Measurements from ENCODE around the gene NR1H4. TPM values are rescaled to one million over a fixed set of nuclear protein-coding genes. Genes with fewer than 3 reads are reported as not detected.

The NR1H4 gene
- total and polyA plus RNA-seq, 2 of the 13 experiments (the other 11 are each of a cell fraction or from before 2014, with no cell fraction given) = 27.3 to 114 TPM

DNA sequence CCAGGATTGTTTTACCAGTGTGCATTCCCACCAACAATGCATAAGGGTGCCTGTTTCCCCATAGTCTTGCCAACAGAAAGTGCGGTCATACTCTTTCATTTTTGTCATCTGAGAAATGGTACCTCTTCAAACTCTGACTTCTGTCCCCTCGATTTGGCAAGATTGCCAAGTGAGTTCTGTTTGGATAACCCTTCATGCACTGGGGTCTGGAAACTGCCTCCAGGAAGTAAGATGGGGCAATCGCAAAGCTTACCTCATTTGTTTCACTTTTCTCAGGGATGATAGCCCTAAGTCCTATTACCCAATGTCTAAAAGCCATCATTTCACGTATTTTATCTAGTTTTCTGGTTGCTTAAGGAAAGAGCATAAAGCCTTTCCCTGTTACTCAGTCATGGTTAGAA, 28.6 kb upstream of the NR1H4 start (continued):
- no peak for TF ChIP-seq ZFP41 (CRISPR knock-in tag; IDR thresholded peaks at IDR 0.05; ENCODE audit: borderline replicate concordance)
- TF ChIP-seq ZNF12 (CRISPR knock-in tag; IDR thresholded peaks at IDR 0.05) = 0 out of 2 replicates have a peak, but pooled peaks have one; percentile 18
- TF ChIP-seq ATF7 (IDR thresholded peaks at IDR 0.05) = peak; percentile 40; the same call in 1 of the 2 replicates
- no peak for TF ChIP-seq ATF7 (CRISPR knock-in tag; IDR thresholded peaks at IDR 0.05)
- no peak for TF ChIP-seq SRSF9 (IDR thresholded peaks at IDR 0.05; ENCODE audit: borderline replicate concordance, insufficient read depth, low read depth, low read length, poor library complexity, severe bottlenecking)
- no peak for TF ChIP-seq NRL (CRISPR knock-in tag; IDR thresholded peaks at IDR 0.05; ENCODE audit: borderline replicate concordance)
- no peak for TF ChIP-seq ZMYM2 (CRISPR knock-in tag; IDR thresholded peaks at IDR 0.05)
- TF ChIP-seq SIX1 (CRISPR knock-in tag; IDR thresholded peaks at IDR 0.05; ENCODE audit: borderline replicate concordance) = no peak
- no peak for TF ChIP-seq ZNF501 (CRISPR knock-in tag; IDR thresholded peaks at IDR 0.05)
- TF ChIP-seq ZNF136 (CRISPR knock-in tag; IDR thresholded peaks at IDR 0.05; ENCODE audit: low read depth) = no peak
- no peak for TF ChIP-seq HIVEP1 (CRISPR knock-in tag; IDR thresholded peaks at IDR 0.05)
- TF ChIP-seq ZBTB1 (CRISPR knock-in tag; IDR thresholded peaks at IDR 0.05; ENCODE audit: borderline replicate concordance) = no peak
- no peak for TF ChIP-seq MIER2 (CRISPR knock-in tag; IDR thresholded peaks at IDR 0.05)
- TF ChIP-seq HOXA5 (CRISPR knock-in tag; IDR thresholded peaks at IDR 0.05) = no peak
- TF ChIP-seq ESRRA (CRISPR knock-in tag; IDR thresholded peaks at IDR 0.05; ENCODE audit: low read depth) = no peak
- no peak for TF ChIP-seq HNRNPUL1 (IDR thresholded peaks at IDR 0.05; ENCODE audit: low read depth, low read length)
- TF ChIP-seq TCF7L2 (IDR thresholded peaks at IDR 0.05; ENCODE audit: low read depth, low read length) = no peak
- TF ChIP-seq FOXO1 (CRISPR knock-in tag; IDR thresholded peaks at IDR 0.05) = peak; percentile 45; the same call in 1 of the 2 replicates
- TF ChIP-seq, protein P1, sequence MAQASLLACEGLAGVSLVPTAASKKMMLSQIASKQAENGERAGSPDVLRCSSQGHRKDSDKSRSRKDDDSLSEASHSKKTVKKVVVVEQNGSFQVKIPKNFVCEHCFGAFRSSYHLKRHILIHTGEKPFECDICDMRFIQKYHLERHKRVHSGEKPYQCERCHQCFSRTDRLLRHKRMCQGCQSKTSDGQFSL (CRISPR knock-in tag; IDR thresholded peaks at IDR 0.05) = no peak
- TF ChIP-seq PRDM10 (CRISPR knock-in tag; IDR thresholded peaks at IDR 0.05; ENCODE audit: low read depth) = no peak
- TF ChIP-seq HNRNPL (IDR thresholded peaks at IDR 0.05; ENCODE audit: low read depth, low read length) = no peak
- peak; percentile 84 for TF ChIP-seq ETV5 (CRISPR knock-in tag; IDR thresholded peaks at IDR 0.05; ENCODE audit: borderline replicate concordance)
- TF ChIP-seq HOXA7 (CRISPR knock-in tag; IDR thresholded peaks at IDR 0.05) = no peak
- no peak for TF ChIP-seq PAF1 (CRISPR knock-in tag; IDR thresholded peaks at IDR 0.05)
- no peak for TF ChIP-seq SP1 (IDR thresholded peaks at IDR 0.05)
- no peak for TF ChIP-seq SP1 (CRISPR knock-in tag; IDR thresholded peaks at IDR 0.05)
- TF ChIP-seq REL (CRISPR knock-in tag; conservative IDR thresholded peaks at IDR 0.05) = no peak
- no peak for TF ChIP-seq ZNF841 (CRISPR knock-in tag; IDR thresholded peaks at IDR 0.05; ENCODE audit: borderline replicate concordance)
- 0 out of 2 replicates have a peak, but pooled peaks have one; percentile 32 for TF ChIP-seq DMAP1 (CRISPR knock-in tag; IDR thresholded peaks at IDR 0.05)
- no peak for TF ChIP-seq ZNF556 (CRISPR knock-in tag; IDR thresholded peaks at IDR 0.05; ENCODE audit: borderline replicate concordance)
- TF ChIP-seq ZNF335 (CRISPR knock-in tag; IDR thresholded peaks at IDR 0.05) = no peak
- TF ChIP-seq RBAK (CRISPR knock-in tag; IDR thresholded peaks at IDR 0.05) = no peak
